Activated T-helper 17 cell treated with anti-CD3 and anti-CD28 coated beads, Interleukin-2, amount 50 U/mL, for 72 hours (primary cell): ENCODE results near the gene TUT4. TPM values are rescaled to one million over a fixed set of nuclear protein-coding genes. Genes with fewer than 3 reads are reported as not detected.

Experiments used
- ATAC-seq: fragments of 150-1000 bp; cut with Tn5 transposase; replicated peaks from 2 replicates; pipeline ENCODE4 v1.10.0; 2021; ENCODE audit warnings: mild to moderate bottlenecking, moderate library complexity
- H3K27ac Mint-ChIP-seq: one replicate; pipeline ENCODE4 v1.8.0; 2022; ENCODE audit warnings: mixed read lengths
- H3K27me3 Mint-ChIP-seq: one replicate; pipeline ENCODE4 v1.8.0; 2022; ENCODE audit warnings: mixed read lengths
- H3K36me3 Mint-ChIP-seq: one replicate; pipeline ENCODE4 v1.8.0; 2022; ENCODE audit warnings: low read depth, mild to moderate bottlenecking, mixed read lengths
- H3K4me1 Mint-ChIP-seq: one replicate; pipeline ENCODE4 v1.8.0; 2022; ENCODE audit warnings: mixed read lengths
- H3K4me3 Mint-ChIP-seq: one replicate; pipeline ENCODE4 v1.8.0; 2022; ENCODE audit warnings: mild to moderate bottlenecking, mixed read lengths
- H3K9me3 Mint-ChIP-seq: one replicate; pipeline ENCODE4 v1.8.0; 2022; ENCODE audit warnings: mixed read lengths
- total RNA-seq, 2 donors: library from RNA; stranded (reverse); gene quantifications; one replicate each; pipeline ENCODE4 v1.2.3, GENCODE V29; 2022

TUT4 gene, protein sequence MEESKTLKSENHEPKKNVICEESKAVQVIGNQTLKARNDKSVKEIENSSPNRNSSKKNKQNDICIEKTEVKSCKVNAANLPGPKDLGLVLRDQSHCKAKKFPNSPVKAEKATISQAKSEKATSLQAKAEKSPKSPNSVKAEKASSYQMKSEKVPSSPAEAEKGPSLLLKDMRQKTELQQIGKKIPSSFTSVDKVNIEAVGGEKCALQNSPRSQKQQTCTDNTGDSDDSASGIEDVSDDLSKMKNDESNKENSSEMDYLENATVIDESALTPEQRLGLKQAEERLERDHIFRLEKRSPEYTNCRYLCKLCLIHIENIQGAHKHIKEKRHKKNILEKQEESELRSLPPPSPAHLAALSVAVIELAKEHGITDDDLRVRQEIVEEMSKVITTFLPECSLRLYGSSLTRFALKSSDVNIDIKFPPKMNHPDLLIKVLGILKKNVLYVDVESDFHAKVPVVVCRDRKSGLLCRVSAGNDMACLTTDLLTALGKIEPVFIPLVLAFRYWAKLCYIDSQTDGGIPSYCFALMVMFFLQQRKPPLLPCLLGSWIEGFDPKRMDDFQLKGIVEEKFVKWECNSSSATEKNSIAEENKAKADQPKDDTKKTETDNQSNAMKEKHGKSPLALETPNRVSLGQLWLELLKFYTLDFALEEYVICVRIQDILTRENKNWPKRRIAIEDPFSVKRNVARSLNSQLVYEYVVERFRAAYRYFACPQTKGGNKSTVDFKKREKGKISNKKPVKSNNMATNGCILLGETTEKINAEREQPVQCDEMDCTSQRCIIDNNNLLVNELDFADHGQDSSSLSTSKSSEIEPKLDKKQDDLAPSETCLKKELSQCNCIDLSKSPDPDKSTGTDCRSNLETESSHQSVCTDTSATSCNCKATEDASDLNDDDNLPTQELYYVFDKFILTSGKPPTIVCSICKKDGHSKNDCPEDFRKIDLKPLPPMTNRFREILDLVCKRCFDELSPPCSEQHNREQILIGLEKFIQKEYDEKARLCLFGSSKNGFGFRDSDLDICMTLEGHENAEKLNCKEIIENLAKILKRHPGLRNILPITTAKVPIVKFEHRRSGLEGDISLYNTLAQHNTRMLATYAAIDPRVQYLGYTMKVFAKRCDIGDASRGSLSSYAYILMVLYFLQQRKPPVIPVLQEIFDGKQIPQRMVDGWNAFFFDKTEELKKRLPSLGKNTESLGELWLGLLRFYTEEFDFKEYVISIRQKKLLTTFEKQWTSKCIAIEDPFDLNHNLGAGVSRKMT (N-terminal part only)
- 100 to 1,000 TPM in 1 of 2 donors, 10 to 100 TPM in 1; 66.6 to 111 TPM for total RNA-seq

GRCh38 chr1:52552505-52553361 is at the start of gene TUT4:
Gene TUT4 (minus strand): TSS chr1:52553092. CDS start chr1:52526280, 26,812 bp downstream.
- Mint-ChIP-seq H3K4me1 (peaks cover 18% of the 10 kb centered on the region), H3K4me3 (no peak within 1 kb of the TSS), H3K27me3 (no peaks in the 10 kb centered on the region), H3K27ac (peak within 1 kb of the TSS; percentile 64), H3K36me3 (no peaks in the 10 kb centered on the region), H3K9me3 (no peaks in the 10 kb centered on the region)
- ATAC-seq = peak; percentile 65

DNA sequence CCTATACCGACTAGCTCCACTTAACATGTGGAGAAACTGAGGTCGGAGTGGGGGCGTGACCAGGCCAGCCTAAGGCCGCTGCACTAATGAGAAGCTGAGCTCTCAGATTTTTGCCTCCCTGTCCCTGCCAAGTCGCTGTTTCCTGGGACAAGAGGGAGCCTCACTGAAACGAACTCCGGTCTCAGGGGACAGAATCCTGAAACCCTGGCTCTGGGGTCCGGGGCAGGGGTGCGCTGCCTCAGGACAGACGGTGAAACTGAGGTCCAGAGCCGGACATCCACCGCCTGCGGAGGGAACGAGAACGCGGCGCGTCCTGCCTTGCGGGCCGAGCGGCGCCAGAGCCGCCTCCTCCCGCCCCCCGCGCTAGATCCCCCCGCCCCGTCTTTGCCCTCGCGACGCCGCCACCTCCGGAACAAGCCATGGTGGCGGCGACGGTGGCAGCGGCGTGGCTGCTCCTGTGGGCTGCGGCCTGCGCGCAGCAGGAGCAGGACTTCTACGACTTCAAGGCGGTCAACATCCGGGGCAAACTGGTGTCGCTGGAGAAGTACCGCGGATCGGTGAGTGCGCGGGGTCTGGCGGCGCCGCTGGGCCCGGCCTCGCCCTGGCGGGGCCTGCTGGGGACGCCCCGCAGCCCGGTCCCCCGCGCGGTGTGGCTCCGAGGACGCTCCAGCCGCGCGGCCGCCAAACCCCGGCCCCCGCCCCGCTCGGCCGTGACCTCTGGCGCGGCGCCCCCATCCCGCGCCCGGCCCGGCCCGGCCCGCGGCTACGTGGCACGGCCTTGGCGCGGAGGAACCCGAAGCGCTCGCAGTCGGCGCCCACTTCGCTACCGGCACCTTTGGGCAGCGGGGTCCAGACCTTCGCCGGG is 49.3 kb upstream of the TUT4 start, which contains the start of gene GPX7:
Gene GPX7, plus strand, starts transcription at position 381 of the 865 bp plus-strand sequence. Its CDS starts 39 bp downstream, at position 420.
- Mint-ChIP-seq H3K36me3 (peaks cover 12% of the 10 kb centered on the region), H3K27ac (peak within 1 kb of the TSS; percentile 98), H3K9me3 (no peaks in the 10 kb centered on the region), H3K27me3 (no peaks in the 10 kb centered on the region), H3K4me3 (peak within 1 kb of the TSS; percentile 92), H3K4me1 (peaks cover 16% of the 10 kb centered on the region)
- peak; percentile 75 for ATAC-seq

DNA sequence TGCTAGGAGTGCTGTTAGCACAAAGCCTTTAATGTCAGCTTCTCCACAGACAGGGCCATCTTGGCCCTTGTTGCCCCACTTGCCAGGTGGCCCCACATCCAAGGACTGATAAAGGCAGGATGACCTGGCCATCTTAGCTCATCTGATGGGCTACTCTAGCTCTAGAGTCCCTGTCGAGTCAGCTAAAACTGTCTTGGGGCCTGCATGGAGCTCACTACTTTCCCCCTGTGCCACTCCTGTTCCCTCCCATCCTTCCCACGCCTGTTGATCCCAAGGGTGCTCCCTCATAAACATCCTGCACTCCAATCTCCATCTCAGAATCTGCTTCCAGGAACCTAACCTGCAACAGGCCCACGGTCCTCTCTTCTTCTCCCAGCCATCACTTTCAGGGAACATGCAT is 48.6 kb upstream of the TUT4 start:
- peak overlapping the region; percentile 98 for H3K27ac Mint-ChIP-seq
- peak overlapping the region; percentile 92 for H3K4me3 Mint-ChIP-seq
- no peaks in the 10 kb centered on the region for H3K27me3 Mint-ChIP-seq

GRCh38 chr1:52600533-52601179 is 47.8 kb upstream of the TUT4 start:
- no peaks in the 10 kb centered on the region for H3K36me3 Mint-ChIP-seq
- H3K4me3 Mint-ChIP-seq = peak overlapping the region; percentile 92
- peak overlapping the region; percentile 98 for H3K27ac Mint-ChIP-seq
- ATAC-seq = no peak
- no peaks in the 10 kb centered on the region for H3K27me3 Mint-ChIP-seq
- H3K4me1 Mint-ChIP-seq = peaks cover 16% of the 10 kb centered on the region
- no peaks in the 10 kb centered on the region for H3K9me3 Mint-ChIP-seq

More for the DNA sequence above, 48.6 kb upstream of the TUT4 start:
- no peaks in the 10 kb centered on the region for H3K9me3 Mint-ChIP-seq
- H3K4me1 Mint-ChIP-seq = peaks cover 16% of the 10 kb centered on the region
- ATAC-seq = no peak
- peaks cover 5% of the 10 kb centered on the region for H3K36me3 Mint-ChIP-seq

DNA sequence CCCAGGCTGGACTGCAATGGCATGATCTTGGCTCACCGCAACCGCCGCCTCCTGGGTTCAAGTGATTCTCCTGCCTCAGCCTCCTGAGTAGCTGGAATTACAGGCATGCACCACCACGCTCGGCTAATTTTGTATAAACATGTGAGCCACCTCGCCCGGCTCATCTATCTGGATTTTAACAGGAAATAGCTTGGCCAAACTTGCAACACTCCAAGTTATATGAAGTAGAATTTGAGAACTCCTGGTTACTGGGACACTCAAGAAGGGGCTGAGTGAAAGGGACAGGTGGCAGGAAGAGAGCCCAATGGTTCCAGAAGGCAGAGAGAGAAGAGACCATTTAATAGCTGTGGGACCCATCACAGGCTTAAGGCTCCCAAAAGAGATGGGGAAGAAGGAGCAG is 46.3 kb upstream of the TUT4 start:
- Mint-ChIP-seq H3K9me3 (no peaks in the 10 kb centered on the region), H3K4me3 (no peak overlapping the region), H3K27ac (no peak overlapping the region), H3K36me3 (no peaks in the 10 kb centered on the region), H3K4me1 (peaks cover 13% of the 10 kb centered on the region), H3K27me3 (no peaks in the 10 kb centered on the region)
- no peak for ATAC-seq

GRCh38 chr1:52598729-52599128 is 45.8 kb upstream of the TUT4 start:
- Mint-ChIP-seq H3K27ac (no peak overlapping the region), H3K4me3 (no peak overlapping the region), H3K4me1 (peaks cover 8% of the 10 kb centered on the region), H3K9me3 (no peaks in the 10 kb centered on the region), H3K36me3 (no peaks in the 10 kb centered on the region), H3K27me3 (no peaks in the 10 kb centered on the region)
- ATAC-seq = no peak

GRCh38 chr1:52597912-52598311 is 45.0 kb upstream of the TUT4 start:
- H3K4me3 Mint-ChIP-seq = no peak overlapping the region
- H3K36me3 Mint-ChIP-seq = no peaks in the 10 kb centered on the region
- no peaks in the 10 kb centered on the region for H3K9me3 Mint-ChIP-seq
- ATAC-seq = no peak
- H3K27ac Mint-ChIP-seq = no peak overlapping the region
- H3K27me3 Mint-ChIP-seq = no peaks in the 10 kb centered on the region
- H3K4me1 Mint-ChIP-seq = peaks cover 6% of the 10 kb centered on the region

GRCh38 chr1:52595061-52595460 is 42.2 kb upstream of the TUT4 start:
- no peak for ATAC-seq
- H3K27ac Mint-ChIP-seq = no peak overlapping the region
- H3K27me3 Mint-ChIP-seq = no peaks in the 10 kb centered on the region

GRCh38 chr1:52593495-52593894 is 40.6 kb upstream of the TUT4 start:
- ATAC-seq = no peak
- no peaks in the 10 kb centered on the region for H3K36me3 Mint-ChIP-seq
- H3K27me3 Mint-ChIP-seq = no peaks in the 10 kb centered on the region
- H3K27ac Mint-ChIP-seq = no peak overlapping the region
- H3K9me3 Mint-ChIP-seq = no peaks in the 10 kb centered on the region
- no peak overlapping the region for H3K4me3 Mint-ChIP-seq
- H3K4me1 Mint-ChIP-seq = no peaks in the 10 kb centered on the region

More at GRCh38 chr1:52595061-52595460, 42.2 kb upstream of the TUT4 start:
- H3K4me3 Mint-ChIP-seq = no peak overlapping the region
- no peaks in the 10 kb centered on the region for H3K9me3 Mint-ChIP-seq
- H3K4me1 Mint-ChIP-seq = no peaks in the 10 kb centered on the region
- H3K36me3 Mint-ChIP-seq = no peaks in the 10 kb centered on the region

DNA sequence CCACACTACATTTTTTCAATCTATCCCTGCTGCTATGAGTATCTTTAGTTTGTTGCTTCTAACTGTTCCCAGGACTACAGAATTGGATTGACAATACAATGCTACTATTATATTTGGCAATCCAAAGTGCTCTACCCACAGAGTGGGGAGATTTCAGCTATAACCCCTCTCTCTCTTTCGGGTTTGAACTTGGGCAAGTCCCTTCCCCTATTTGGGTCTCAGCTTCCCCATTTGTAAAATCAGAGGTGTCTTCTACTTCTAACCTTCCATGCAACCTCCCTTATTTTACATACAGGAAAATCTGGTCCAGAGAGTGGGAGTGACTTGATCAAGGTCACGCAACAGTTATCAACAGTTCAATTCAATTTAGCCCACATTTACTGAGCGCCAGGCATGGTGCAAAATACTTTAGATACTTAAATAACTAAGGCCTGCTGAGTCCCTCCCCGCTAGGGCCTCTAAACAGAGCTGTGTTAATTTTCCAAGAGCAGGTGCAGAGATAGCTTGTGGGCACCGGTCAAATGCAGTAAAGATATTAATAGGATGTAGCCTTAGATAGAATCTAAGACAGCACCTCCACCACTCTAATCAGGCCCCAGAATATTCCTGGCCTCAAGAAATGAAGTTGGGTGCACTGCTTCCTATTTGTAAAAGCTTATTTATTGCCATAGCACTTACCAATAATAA is 39.9 kb upstream of the TUT4 start:
- no peaks in the 10 kb centered on the region for H3K36me3 Mint-ChIP-seq
- ATAC-seq = no peak

GRCh38 chr1:52590266-52590665 is 37.4 kb upstream of the TUT4 start:
- Mint-ChIP-seq H3K9me3 (no peaks in the 10 kb centered on the region), H3K27ac (no peak overlapping the region), H3K36me3 (no peaks in the 10 kb centered on the region), H3K4me3 (no peak overlapping the region), H3K4me1 (no peaks in the 10 kb centered on the region), H3K27me3 (no peaks in the 10 kb centered on the region)
- no peak for ATAC-seq

More for the DNA sequence above, 39.9 kb upstream of the TUT4 start:
- no peaks in the 10 kb centered on the region for H3K4me1 Mint-ChIP-seq
- no peak overlapping the region for H3K27ac Mint-ChIP-seq
- H3K27me3 Mint-ChIP-seq = no peaks in the 10 kb centered on the region
- H3K4me3 Mint-ChIP-seq = no peak overlapping the region
- no peaks in the 10 kb centered on the region for H3K9me3 Mint-ChIP-seq

- Mint-ChIP-seq H3K4me3 (no peak overlapping the region), H3K9me3 (no peaks in the 10 kb centered on the region), H3K36me3 (no peaks in the 10 kb centered on the region), H3K4me1 (no peaks in the 10 kb centered on the region), H3K27ac (no peak overlapping the region), H3K27me3 (no peaks in the 10 kb centered on the region)
- no peak for ATAC-seq
Observed at GRCh38 chr1:52588535-52588934, 35.6 kb upstream of the TUT4 start.
